GM06990 (cell line): Measurements from ENCODE around the gene TNIP2.

Experiments
- DNase-seq: peaks from one replicate; pipeline ENCODE4 v3.0.0-alpha.2; 2011; ENCODE audit not compliant: insufficient read length; ENCODE audit errors: extremely low read depth
- H3K27me3 ChIP-seq: replicated peaks from 2 replicates; pipeline ENCODE4 v1.6.0; 2011; ENCODE audit warnings: low read length; ENCODE audit not compliant: control insufficient read depth, insufficient read depth
- H3K36me3 ChIP-seq: 2 replicates; pipeline ENCODE4 v1.5.1; 2011; ENCODE audit warnings: low read length; ENCODE audit not compliant: control insufficient read depth, insufficient read depth
- H3K4me3 ChIP-seq: replicated peaks from 2 replicates; pipeline ENCODE4 v1.5.1; 2011; ENCODE audit warnings: low read depth, mild to moderate bottlenecking, control low read depth, low read length
- TF ChIP-seq, protein P1 (sequence below): IDR thresholded peaks from 2 replicates; pipeline ENCODE4 v1.5.1; 2011; ENCODE audit warnings: low read length, control low read depth, mild to moderate bottlenecking, inconsistent platforms; ENCODE audit not compliant: insufficient read depth, poor library complexity, severe bottlenecking

TNIP2 gene

DNA sequence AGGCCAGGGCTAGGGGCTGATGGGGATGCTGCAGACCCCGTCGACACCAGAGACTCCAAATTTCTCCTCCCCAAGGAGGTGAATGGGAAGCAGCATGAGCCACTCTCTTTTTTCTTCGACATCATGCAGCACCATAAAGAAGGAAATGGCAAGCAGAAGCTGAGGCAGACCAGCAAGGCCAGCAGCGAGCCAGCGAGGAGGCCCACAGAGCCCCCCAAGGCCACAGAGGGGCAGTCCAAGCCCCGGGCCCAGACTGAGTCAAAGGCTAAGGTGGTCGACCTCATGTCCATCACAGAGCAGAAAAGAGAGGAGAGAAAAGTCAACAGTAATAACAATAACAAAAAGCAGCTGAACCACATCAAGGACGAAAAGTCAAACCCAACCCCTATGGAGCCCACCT is 56.1 kb downstream of the TNIP2 start:
- DNase-seq = no peak
- TF ChIP-seq, protein P1, sequence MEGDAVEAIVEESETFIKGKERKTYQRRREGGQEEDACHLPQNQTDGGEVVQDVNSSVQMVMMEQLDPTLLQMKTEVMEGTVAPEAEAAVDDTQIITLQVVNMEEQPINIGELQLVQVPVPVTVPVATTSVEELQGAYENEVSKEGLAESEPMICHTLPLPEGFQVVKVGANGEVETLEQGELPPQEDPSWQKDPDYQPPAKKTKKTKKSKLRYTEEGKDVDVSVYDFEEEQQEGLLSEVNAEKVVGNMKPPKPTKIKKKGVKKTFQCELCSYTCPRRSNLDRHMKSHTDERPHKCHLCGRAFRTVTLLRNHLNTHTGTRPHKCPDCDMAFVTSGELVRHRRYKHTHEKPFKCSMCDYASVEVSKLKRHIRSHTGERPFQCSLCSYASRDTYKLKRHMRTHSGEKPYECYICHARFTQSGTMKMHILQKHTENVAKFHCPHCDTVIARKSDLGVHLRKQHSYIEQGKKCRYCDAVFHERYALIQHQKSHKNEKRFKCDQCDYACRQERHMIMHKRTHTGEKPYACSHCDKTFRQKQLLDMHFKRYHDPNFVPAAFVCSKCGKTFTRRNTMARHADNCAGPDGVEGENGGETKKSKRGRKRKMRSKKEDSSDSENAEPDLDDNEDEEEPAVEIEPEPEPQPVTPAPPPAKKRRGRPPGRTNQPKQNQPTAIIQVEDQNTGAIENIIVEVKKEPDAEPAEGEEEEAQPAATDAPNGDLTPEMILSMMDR = no peak
- H3K36me3 ChIP-seq = peaks cover 33% of the 10 kb centered on the region
- H3K4me3 ChIP-seq = no peak overlapping the region
- no peaks in the 10 kb centered on the region for H3K27me3 ChIP-seq

DNA sequence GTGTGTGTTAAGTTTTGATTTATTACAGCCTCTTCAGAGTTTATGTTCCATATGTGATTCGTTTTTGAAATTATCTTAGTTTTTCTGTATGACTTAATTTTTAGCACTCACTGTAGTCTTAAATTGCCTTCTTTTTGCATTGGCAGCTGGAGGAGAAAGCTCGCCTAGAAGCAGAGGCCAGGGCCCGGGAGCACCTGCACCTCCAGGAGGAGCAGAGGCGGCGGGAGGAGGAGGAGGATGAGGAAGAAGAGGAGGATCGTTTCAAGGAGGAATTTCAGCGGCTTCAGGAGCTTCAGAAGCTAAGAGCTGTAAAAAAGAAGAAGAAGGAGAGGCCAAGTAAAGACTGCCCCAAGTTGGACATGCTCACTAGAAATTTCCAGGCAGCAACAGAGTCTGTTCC is 56.6 kb downstream of the TNIP2 start:
- Histone ChIP-seq H3K4me3 (no peak overlapping the region), H3K27me3 (no peaks in the 10 kb centered on the region), H3K36me3 (peaks cover 38% of the 10 kb centered on the region)
- TF ChIP-seq, protein P1 = no peak
- no peak for DNase-seq

DNA sequence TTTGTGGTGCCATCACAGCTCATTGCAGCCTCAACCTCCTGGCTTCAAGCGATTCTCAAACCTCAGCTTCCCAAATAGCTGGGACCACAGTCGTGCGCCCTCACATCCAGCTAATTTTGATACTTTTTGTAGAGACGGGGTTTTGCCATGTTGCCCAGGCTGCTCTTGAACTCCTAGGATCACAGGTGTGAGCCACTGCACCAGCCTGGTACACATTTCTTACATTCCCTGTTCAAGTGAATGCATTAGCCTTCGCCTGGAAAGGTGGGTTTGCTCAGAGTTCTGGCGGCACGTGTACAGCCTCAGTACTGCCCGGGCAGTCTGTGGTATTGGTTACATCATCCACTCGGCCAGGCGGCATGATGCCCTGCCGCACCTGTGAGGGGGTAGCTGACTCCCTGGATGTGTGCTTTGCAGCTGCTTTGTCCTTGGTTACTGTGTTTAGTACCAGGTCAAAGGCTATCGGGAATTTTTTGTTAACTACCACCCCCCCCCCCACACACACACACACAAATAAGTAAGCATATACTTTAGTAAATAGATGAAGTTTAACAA is 57.1 kb downstream of the TNIP2 start:
- no peak overlapping the region for H3K4me3 ChIP-seq
- DNase-seq = no peak
- peaks cover 39% of the 10 kb centered on the region for H3K36me3 ChIP-seq
- TF ChIP-seq, protein P1 = no peak
- no peaks in the 10 kb centered on the region for H3K27me3 ChIP-seq

DNA sequence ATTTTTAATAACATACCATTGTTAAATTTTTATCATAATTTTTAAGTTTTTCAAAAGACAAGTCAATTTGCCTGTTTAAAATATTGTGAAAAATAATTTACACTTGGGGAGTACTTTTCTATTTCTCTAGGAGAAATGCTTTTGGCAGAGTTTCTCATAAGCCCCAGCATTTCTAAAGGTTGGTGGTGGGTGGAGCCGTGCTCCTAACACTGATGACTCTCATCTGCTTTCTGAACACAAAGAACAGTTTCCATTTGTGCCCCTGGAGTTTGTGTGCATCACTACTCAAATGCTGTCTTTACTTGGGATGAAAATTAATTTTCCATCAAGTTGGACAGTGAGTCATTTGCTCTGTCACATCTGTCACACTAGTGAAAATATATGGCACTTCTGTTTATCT is 57.6 kb downstream of the TNIP2 start:
- no peak overlapping the region for H3K4me3 ChIP-seq
- H3K27me3 ChIP-seq = no peaks in the 10 kb centered on the region
- H3K36me3 ChIP-seq = peaks cover 39% of the 10 kb centered on the region
- TF ChIP-seq, protein P1 = no peak
- DNase-seq = no peak

DNA sequence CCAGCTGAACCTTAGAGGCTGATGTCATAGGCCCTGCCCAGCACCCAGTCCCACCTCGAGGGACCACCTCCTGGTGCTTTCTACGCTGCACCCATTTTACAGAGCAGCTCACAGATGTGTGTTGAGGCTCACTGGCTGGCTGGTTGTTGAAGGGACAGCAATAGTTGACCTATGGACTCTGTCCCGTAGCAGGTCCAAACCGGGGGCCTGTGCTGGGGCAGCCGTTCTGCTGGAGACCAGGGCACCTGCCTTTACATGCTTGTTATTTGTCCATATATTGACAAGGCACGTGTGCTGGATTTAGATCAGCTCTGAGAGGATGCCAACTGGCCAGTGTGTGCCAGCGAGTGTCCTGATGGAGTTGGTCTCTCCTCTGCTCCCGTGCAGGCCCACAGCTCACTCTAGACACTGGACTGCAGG is 58.1 kb downstream of the TNIP2 start:
- no peak for DNase-seq
- Histone ChIP-seq H3K36me3 (peaks cover 39% of the 10 kb centered on the region), H3K4me3 (no peak overlapping the region), H3K27me3 (no peaks in the 10 kb centered on the region)
- TF ChIP-seq, protein P1 = no peak

DNA sequence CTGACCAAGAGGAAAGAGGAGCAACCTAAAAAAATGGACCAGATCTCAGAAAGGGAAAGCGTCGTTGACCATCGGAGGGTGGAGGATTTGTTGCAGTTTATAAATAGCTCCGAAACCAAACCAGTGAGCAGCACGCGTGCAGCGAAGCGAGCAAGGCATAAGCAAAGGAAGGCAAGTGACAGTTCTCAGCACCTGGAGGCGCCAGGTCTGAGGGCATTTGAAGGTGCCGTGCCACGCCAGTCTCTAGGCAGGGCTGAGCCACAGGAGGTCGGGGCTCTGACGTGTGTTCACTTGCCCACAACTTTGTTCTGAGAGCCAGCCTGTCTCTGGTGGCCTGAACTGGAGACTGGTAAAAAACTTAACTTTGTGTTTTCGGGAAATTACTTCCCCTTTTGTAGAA is 59.7 kb downstream of the TNIP2 start:
- peak; percentile 86 for DNase-seq
- no peak overlapping the region; the same call in 1 of the 2 replicates for H3K4me3 ChIP-seq
- H3K27me3 ChIP-seq = no peaks in the 10 kb centered on the region
- peaks cover 34% of the 10 kb centered on the region for H3K36me3 ChIP-seq
- TF ChIP-seq, protein P1 = peak; percentile 28
